Measurements from ENCODE around the gene MAST4. TPM values are rescaled to one million over a fixed set of nuclear protein-coding genes. Genes with fewer than 3 reads are reported as not detected.

MAST4 gene
- total and polyA plus RNA-seq, 2 of the 8 experiments (the other 6 are each of a cell fraction or from before 2014, with no cell fraction given): 1.5 to 2.6 TPM

GRCh38 chr5:66697796-66698564, 101.8 kb downstream of the MAST4 start:
- Histone ChIP-seq H3K56ac (replicated peaks; ENCODE audit: insufficient read length, low read depth, low read length) (no peak overlapping the region), H3K18ac (ENCODE audit: extremely low read depth, low read length) (no peak overlapping the region), H3K36me3 (ENCODE audit: control insufficient read depth in 2 of 4, insufficient read depth in 4 of 4, low read length in 3 of 4) (no peaks in the 10 kb centered on the region), H4K5ac (ENCODE audit: insufficient read length, low read depth, low read length) (no peak overlapping the region), H3K9me3 (ENCODE audit: insufficient read depth in 2 of 2, low read depth in 1 of 2, low read length in 1 of 2) (no peaks in the 10 kb centered on the region), H3K4me3 (ENCODE audit: extremely low read depth in 1 of 4, insufficient read depth in 2 of 4, low read depth in 3 of 4, low read length in 4 of 4) (no peak overlapping the region), H3K27ac (ENCODE audit: low read depth, low read length) (no peak overlapping the region), H4K20me1 (replicated peaks in 1 of 2; ENCODE audit: control insufficient read depth in 1 of 2, insufficient read depth in 2 of 2, low read length in 2 of 2) (peaks cover 0 to 3% of the 10 kb centered on the region in 2 experiments), H2BK15ac (ENCODE audit: low read length) (no peak overlapping the region), H2BK12ac (ENCODE audit: low read depth, low read length) (no peak overlapping the region), H4K91ac (replicated peaks; ENCODE audit: insufficient read length, low read length) (no peak overlapping the region), H2AFZ (ENCODE audit: low read length) (no peak overlapping the region), H2BK5ac (ENCODE audit: low read depth, low read length) (no peak overlapping the region), H2BK120ac (replicated peaks; ENCODE audit: low read depth, low read length) (no peak overlapping the region), H3K4me1 (replicated peaks in 1 of 4; ENCODE audit: control insufficient read depth in 3 of 4, insufficient read depth in 4 of 4, low read length in 3 of 4) (no peaks in the 10 kb centered on the region), H3K9ac (replicated peaks in 1 of 4; ENCODE audit: extremely low read depth in 1 of 4, low read depth in 3 of 4, low read length in 3 of 4) (no peak overlapping the region), H3K14ac (ENCODE audit: insufficient read length) (no peak overlapping the region), H2AK5ac (ENCODE audit: low read depth, low read length) (no peak overlapping the region), H4K8ac (ENCODE audit: extremely low read depth, insufficient read depth, low read length) (no peak overlapping the region), H3K4me2 (ENCODE audit: insufficient read depth in 1 of 2, low read depth in 2 of 2, low read length in 2 of 2) (no peak overlapping the region), H2BK20ac (ENCODE audit: low read length) (no peak overlapping the region), H3K4ac (replicated peaks; ENCODE audit: insufficient read length, low read depth, low read length) (no peak overlapping the region), H3K79me2 (ENCODE audit: control insufficient read depth in 1 of 2, insufficient read depth in 2 of 2, low read length in 2 of 2) (no peaks in the 10 kb centered on the region), H3K79me1 (ENCODE audit: low read depth, low read length) (no peaks in the 10 kb centered on the region), H3K23ac (ENCODE audit: insufficient read length) (no peak overlapping the region), H3K23me2 (ENCODE audit: low read depth, low read length) (0 out of 2 replicates have a peak, but pooled peaks cover 1% of the 10 kb centered on the region), H3K27me3 (replicated peaks in 1 of 4; ENCODE audit: control insufficient read depth in 3 of 4, extremely low read depth in 1 of 4, insufficient read depth in 3 of 4, low read length in 3 of 4) (peaks cover 12 to 23% (median 15%) of the 10 kb centered on the region in 4 experiments)
- WGBS, 2 experiments (ENCODE audit: extremely low coverage in 1 of 2, insufficient coverage in 1 of 2, insufficient read length in 1 of 2, insufficient replicate concordance in 2 of 2, low coverage in 1 of 2, low lambda C conversion rate in 2 of 2, missing lambda C conversion rate in 1 of 2): 79% methylated on average over 6 of the region's 6 CpGs; no CpG with 5 or more reads in 1 of the 2 experiments
- ChIA-PET CTCF (ENCODE audit: partially characterized antibody) (interaction anchor here (0.7 to 1.1 kb wide), 3 partner anchors 8 to 213 kb away, joined by 3 to 4 read pairs (median 3); no protein-coding TSS in a partner anchor), POLR2A (ENCODE audit: partially characterized antibody) (no interaction called here)
- DNase-seq (ENCODE audit: low read depth in 1 of 2, low spot score in 2 of 2) (no peak), FAIRE-seq (no peak)
- TF ChIP-seq SP2 (IDR thresholded peaks at IDR 0.05; ENCODE audit: low read length): no peak
- no peak for TF ChIP-seq TCF12 (IDR thresholded peaks at IDR 0.05; ENCODE audit: low read depth, low read length)
- TF ChIP-seq SIN3A (conservative IDR thresholded peaks at IDR 0.05 in 1 of 2, IDR thresholded peaks at IDR 0.05 in 1 of 2; ENCODE audit: low read depth in 1 of 2, low read length in 2 of 2): no peak
- no peak for TF ChIP-seq EGR1 (IDR thresholded peaks at IDR 0.05; ENCODE audit: borderline replicate concordance, low read depth, low read length)
- no peak for TF ChIP-seq EZH2 (IDR thresholded peaks at IDR 0.05; ENCODE audit: low read depth, low read length, severe bottlenecking)
- no peak for TF ChIP-seq RBBP5 (IDR thresholded peaks at IDR 0.05; ENCODE audit: borderline replicate concordance, low read depth, low read length)
- TF ChIP-seq SRF (IDR thresholded peaks at IDR 0.05; ENCODE audit: low read depth, low read length): no peak
- TF ChIP-seq TBP (IDR thresholded peaks at IDR 0.05; ENCODE audit: low read depth, low read length): no peak
- TF ChIP-seq PHF8 (conservative IDR thresholded peaks at IDR 0.05; ENCODE audit: low read depth, low read length): no peak
- TF ChIP-seq CTCF (IDR thresholded peaks at IDR 0.05; ENCODE audit: control extremely low read depth in 1 of 3, insufficient read depth in 1 of 3, low read depth in 1 of 3, low read length in 3 of 3): no peak

Measured in H1 (cell line).